WTC11 (cell line): ENCODE measurements around the gene MTG1.

Source experiments
- TF ChIP-seq, protein P1 (sequence below): fragments of 200-600 bp; IDR thresholded peaks from 2 replicates; pipeline ENCODE4 v1.8.0; 2022; ENCODE audit warnings: antibody characterized with exemption
- TF ChIP-seq, protein P2 (sequence below): sonication (generic); formaldehyde crosslinking; IDR thresholded peaks from 2 replicates; pipeline ENCODE4 v1.8.0; 2022; ENCODE audit warnings: mild to moderate bottlenecking, missing genetic modification reagents

DNA sequence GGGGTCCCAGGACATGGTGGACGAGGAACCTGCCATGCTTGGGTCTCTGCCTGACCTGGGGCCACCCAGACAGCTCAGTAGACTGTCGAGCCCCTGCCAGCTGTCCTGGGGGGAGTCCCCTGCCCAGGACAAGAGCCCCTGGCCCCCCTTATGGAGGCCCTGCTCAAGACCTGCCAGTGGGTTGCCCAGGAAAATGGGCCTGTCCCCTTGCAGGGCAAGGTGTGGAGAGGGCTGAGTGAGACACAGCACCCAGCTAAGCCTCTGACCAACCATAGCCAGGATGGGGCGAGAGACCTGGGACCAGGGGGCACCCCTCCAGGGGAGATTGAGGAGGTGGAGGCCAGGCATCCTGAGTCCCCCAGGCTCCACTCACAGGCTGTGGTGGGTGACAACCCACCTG, 38.0 kb upstream of the MTG1 start:
- TF ChIP-seq, protein P1, sequence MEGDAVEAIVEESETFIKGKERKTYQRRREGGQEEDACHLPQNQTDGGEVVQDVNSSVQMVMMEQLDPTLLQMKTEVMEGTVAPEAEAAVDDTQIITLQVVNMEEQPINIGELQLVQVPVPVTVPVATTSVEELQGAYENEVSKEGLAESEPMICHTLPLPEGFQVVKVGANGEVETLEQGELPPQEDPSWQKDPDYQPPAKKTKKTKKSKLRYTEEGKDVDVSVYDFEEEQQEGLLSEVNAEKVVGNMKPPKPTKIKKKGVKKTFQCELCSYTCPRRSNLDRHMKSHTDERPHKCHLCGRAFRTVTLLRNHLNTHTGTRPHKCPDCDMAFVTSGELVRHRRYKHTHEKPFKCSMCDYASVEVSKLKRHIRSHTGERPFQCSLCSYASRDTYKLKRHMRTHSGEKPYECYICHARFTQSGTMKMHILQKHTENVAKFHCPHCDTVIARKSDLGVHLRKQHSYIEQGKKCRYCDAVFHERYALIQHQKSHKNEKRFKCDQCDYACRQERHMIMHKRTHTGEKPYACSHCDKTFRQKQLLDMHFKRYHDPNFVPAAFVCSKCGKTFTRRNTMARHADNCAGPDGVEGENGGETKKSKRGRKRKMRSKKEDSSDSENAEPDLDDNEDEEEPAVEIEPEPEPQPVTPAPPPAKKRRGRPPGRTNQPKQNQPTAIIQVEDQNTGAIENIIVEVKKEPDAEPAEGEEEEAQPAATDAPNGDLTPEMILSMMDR: no peak
- TF ChIP-seq, protein P2, sequence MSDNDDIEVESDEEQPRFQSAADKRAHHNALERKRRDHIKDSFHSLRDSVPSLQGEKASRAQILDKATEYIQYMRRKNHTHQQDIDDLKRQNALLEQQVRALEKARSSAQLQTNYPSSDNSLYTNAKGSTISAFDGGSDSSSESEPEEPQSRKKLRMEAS (CRISPR knock-in tag): no peak
